HepG2 (cell line): ENCODE results near the gene COPZ2. TPM values are rescaled to one million over a fixed set of nuclear protein-coding genes. Genes with fewer than 3 reads are reported as not detected.

Source experiments
- ARID3A ChIP-seq: IDR thresholded peaks from 2 replicates; pipeline ENCODE4 v1.6.1; 2012; ENCODE audit warnings: low read depth, low read length, improper control_type of control experiment
- HMGA1 ChIP-seq: sonication (generic); formaldehyde crosslinking; conservative IDR thresholded peaks from 2 replicates; pipeline ENCODE4 v1.4.0; 2020; ENCODE audit warnings: missing genetic modification reagents
- HNRNPK ChIP-seq: fragments of 200-400 bp; formaldehyde crosslinking; IDR thresholded peaks from 2 replicates; pipeline ENCODE4 v1.6.1; 2018; ENCODE audit warnings: low read length, low read depth, moderate library complexity, mild to moderate bottlenecking; ENCODE audit not compliant: poor library complexity, severe bottlenecking
- HOXA7 ChIP-seq: sonication (generic); formaldehyde crosslinking; IDR thresholded peaks from 2 replicates; pipeline ENCODE4 v1.8.1; 2022; ENCODE audit warnings: mild to moderate bottlenecking, missing genetic modification reagents, moderate library complexity
- IKZF5 ChIP-seq: IDR thresholded peaks from 2 replicates; pipeline ENCODE4 v1.6.1; 2018; ENCODE audit warnings: missing genetic modification reagents, mild to moderate bottlenecking, missing compliant biosample characterization
- MAFK ChIP-seq, 2 experiments: IDR thresholded peaks in 1 of 2; conservative IDR thresholded peaks in 1 of 2; 2 replicates each; pipeline ENCODE4 v1.6.1; 2011; ENCODE audit warnings: improper control_type of control experiment in 2 of 2, low read length in 2 of 2
- PITX1 ChIP-seq: sonication (generic); formaldehyde crosslinking; IDR thresholded peaks from 2 replicates; pipeline ENCODE4 v1.5.1; 2020; ENCODE audit warnings: mild to moderate bottlenecking, missing genetic modification reagents
- SMAD3 ChIP-seq: sonication (generic); formaldehyde crosslinking; IDR thresholded peaks from 2 replicates; pipeline ENCODE4 v1.4.0; 2020; ENCODE audit warnings: missing genetic modification reagents
- TBX3 ChIP-seq: fragments of 450-650 bp; IDR thresholded peaks from 2 replicates; pipeline ENCODE4 v1.6.1; 2017; ENCODE audit warnings: antibody characterized with exemption, mild to moderate bottlenecking, inconsistent platforms, borderline replicate concordance
- TCF12 ChIP-seq, 2 experiments: fragments of 450-650 bp in 1 of 2; sonication (generic) in 1 of 2; formaldehyde crosslinking in 1 of 2; IDR thresholded peaks; 2 replicates each; pipeline versions ENCODE4 v1.6.1 to v1.8.0; 2017 to 2022; ENCODE audit warnings: antibody characterized with exemption in 1 of 2, mild to moderate bottlenecking in 1 of 2, missing genetic modification reagents in 1 of 2, moderate library complexity in 1 of 2
- ZBTB3 ChIP-seq: sonication (generic); formaldehyde crosslinking; IDR thresholded peaks from 2 replicates; pipeline ENCODE4 v1.4.0; 2020; ENCODE audit warnings: low read depth, mild to moderate bottlenecking, moderate library complexity, missing genetic modification reagents, borderline replicate concordance
- ZFP37 ChIP-seq: sonication (generic); formaldehyde crosslinking; IDR thresholded peaks from 2 replicates; pipeline ENCODE4 v1.4.0; 2020; ENCODE audit warnings: missing genetic modification reagents, borderline replicate concordance
- ZFP62 ChIP-seq: sonication (generic); formaldehyde crosslinking; IDR thresholded peaks from 2 replicates; pipeline ENCODE4 v1.4.0; 2020; ENCODE audit warnings: missing genetic modification reagents
- ZHX1 ChIP-seq: sonication (generic); formaldehyde crosslinking; IDR thresholded peaks from 2 replicates; pipeline ENCODE4 v1.8.1; 2022; ENCODE audit warnings: low read depth, mild to moderate bottlenecking, missing genetic modification reagents
- ZIK1 ChIP-seq: sonication (generic); formaldehyde crosslinking; IDR thresholded peaks from 2 replicates; pipeline ENCODE4 v1.5.0; 2020; ENCODE audit warnings: mild to moderate bottlenecking, low read depth, missing genetic modification reagents, borderline replicate concordance
- ZNF180 ChIP-seq: sonication (generic); formaldehyde crosslinking; IDR thresholded peaks from 2 replicates; pipeline ENCODE4 v1.4.0; 2020; ENCODE audit warnings: low read depth, missing genetic modification reagents, borderline replicate concordance
- ZNF326 ChIP-seq: sonication (generic); formaldehyde crosslinking; IDR thresholded peaks from 2 replicates; pipeline ENCODE4 v1.4.0; 2020; ENCODE audit warnings: missing genetic modification reagents, borderline replicate concordance
- ZNF567 ChIP-seq: sonication (generic); formaldehyde crosslinking; IDR thresholded peaks from 2 replicates; pipeline ENCODE4 v1.8.1; 2023; ENCODE audit warnings: mild to moderate bottlenecking, missing genetic modification reagents, borderline replicate concordance
- ZNF589 ChIP-seq: sonication (generic); formaldehyde crosslinking; conservative IDR thresholded peaks from 2 replicates; pipeline ENCODE4 v1.8.0; 2022; ENCODE audit warnings: mild to moderate bottlenecking, moderate library complexity, missing genetic modification reagents
- ZNF75D ChIP-seq: sonication (generic); formaldehyde crosslinking; IDR thresholded peaks from 2 replicates; pipeline ENCODE4 v1.8.1; 2023; ENCODE audit warnings: missing genetic modification reagents, mild to moderate bottlenecking, borderline replicate concordance
- ZSCAN20 ChIP-seq: sonication (generic); formaldehyde crosslinking; IDR thresholded peaks from 2 replicates; pipeline ENCODE4 v1.4.0; 2020; ENCODE audit warnings: missing genetic modification reagents, mild to moderate bottlenecking, borderline replicate concordance
- ZSCAN21 ChIP-seq: sonication (generic); formaldehyde crosslinking; IDR thresholded peaks from 2 replicates; pipeline ENCODE4 v1.8.0; 2022; ENCODE audit warnings: mild to moderate bottlenecking, missing genetic modification reagents, moderate library complexity, borderline replicate concordance
- ZSCAN25 ChIP-seq: sonication (generic); formaldehyde crosslinking; IDR thresholded peaks from 2 replicates; pipeline ENCODE4 v1.8.0; 2022; ENCODE audit warnings: mild to moderate bottlenecking, missing genetic modification reagents
- polyA plus RNA-seq, 8 experiments: library from polyadenylated mRNA; depleted of rRNA in 3 of 8; stranded (reverse) in 7 of 8; unstranded in 1 of 8; fragments of >200 nt; fragmentation: Illumina TruSeq in 4 of 8; extraction: Trizol in 4 of 8; gene quantifications; 2 replicates each; pipeline versions ENCODE4 v1.2.1 to v1.2.3, GENCODE V29; 2011 to 2016; ENCODE audit warnings: low read depth in 4 of 8, missing spikeins in 1 of 8, mixed read lengths in 1 of 8; ENCODE audit not compliant: insufficient read depth in 1 of 8
- total RNA-seq, 5 experiments: library from RNA; depleted of rRNA; stranded (reverse); fragments of >200 nt; fragmentation: Illumina TruSeq; extraction: Trizol; gene quantifications; 2 replicates each; pipeline ENCODE4 v1.2.3, GENCODE V29; 2016; ENCODE audit warnings: low read depth in 1 of 5

The COPZ2 gene
- total and polyA plus RNA-seq, 2 of the 13 experiments (the other 11 are each of a cell fraction or from before 2014, with no cell fraction given): 0.61 to 1.5 TPM

- peak; percentile 56; the same call in 1 of the 2 replicates for TF ChIP-seq ZHX1 (CRISPR knock-in tag)
- TF ChIP-seq IKZF5 (CRISPR knock-in tag): peak; percentile 52; the same call in 1 of the 2 replicates
- no peak for TF ChIP-seq ZNF326
- TF ChIP-seq ZNF75D (CRISPR knock-in tag): no peak
- TF ChIP-seq ZNF589 (CRISPR knock-in tag): no peak
- no peak for TF ChIP-seq TBX3
- TF ChIP-seq ZSCAN20 (CRISPR knock-in tag): no peak
- TF ChIP-seq TCF12 (IDR thresholded peaks at IDR 0.05): no peak
- TF ChIP-seq TCF12 (CRISPR knock-in tag; IDR thresholded peaks at IDR 0.05): no peak; the same call in 1 of the 2 replicates
- no peak for TF ChIP-seq HOXA7
- TF ChIP-seq ARID3A: no peak
- no peak for TF ChIP-seq ZNF180 (CRISPR knock-in tag)
- TF ChIP-seq ZNF567: 0 out of 2 replicates have a peak, but pooled peaks have one; percentile 39
- TF ChIP-seq ZFP37 (CRISPR knock-in tag): no peak
- TF ChIP-seq HNRNPK: peak; percentile 11
- no peak for TF ChIP-seq HMGA1 (CRISPR knock-in tag)
- no peak for TF ChIP-seq ZFP62 (CRISPR knock-in tag)
- TF ChIP-seq ZSCAN21 (CRISPR knock-in tag): no peak; the same call in 1 of the 2 replicates
- TF ChIP-seq ZSCAN25 (CRISPR knock-in tag): peak; percentile 53; the same call in 1 of the 2 replicates
- TF ChIP-seq PITX1: no peak
- 0 out of 2 replicates have a peak, but pooled peaks have one; percentile 7 for TF ChIP-seq ZIK1
- TF ChIP-seq SMAD3 (CRISPR knock-in tag): no peak
- TF ChIP-seq ZBTB3 (CRISPR knock-in tag): no peak; the same call in 1 of the 2 replicates
- TF ChIP-seq MAFK (conservative IDR thresholded peaks at IDR 0.05 in 1 of 2, IDR thresholded peaks at IDR 0.05 in 1 of 2; ENCODE audit: low read length in 2 of 2): no peak
Measured at GRCh38 chr17:48037036-48037837, at the start of gene COPZ2 (continued).
